HG03469 (cell line): ENCODE data around the gene PIK3C3.
"Not testable (repeated sequence)": the region's sequence is repeated elsewhere in the genome, so short reads cannot be mapped to it uniquely, and the experiment has no call there.

Experiments used
- ATAC-seq: cut with Tn5 transposase; IDR thresholded peaks from one replicate; pipeline ENCODE4 v1.9.1; 2021; ENCODE audit warnings: mild to moderate bottlenecking, moderate library complexity, moderate number of reproducible peaks; ENCODE audit not compliant: unreplicated experiment

PIK3C3 gene

GRCh38 chr18:42068030-42068429 is 113.0 kb downstream of the PIK3C3 start:
- no peak for ATAC-seq

- no peak for ATAC-seq
These were observed 114.0 kb downstream of the PIK3C3 start for GRCh38 chr18:42069036-42069435.

DNA sequence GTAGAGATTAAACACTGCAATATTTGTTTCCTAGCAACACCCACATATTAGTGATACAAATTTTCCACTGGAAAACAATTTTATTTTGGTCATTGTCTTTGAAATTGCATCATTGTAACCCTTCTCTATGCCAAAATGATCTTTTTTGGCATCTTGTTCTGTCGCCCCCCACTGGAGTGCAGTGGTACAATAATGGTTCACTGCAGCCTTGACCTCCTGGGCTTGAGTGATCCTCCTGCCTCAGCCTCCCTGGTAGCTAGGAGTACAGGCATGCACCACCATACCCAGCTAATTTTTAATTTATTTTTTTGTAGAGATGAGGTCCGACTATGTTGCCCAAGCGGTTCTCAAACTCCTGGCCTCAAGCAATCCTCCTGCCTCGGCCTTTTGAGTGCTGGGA is 117.4 kb downstream of the PIK3C3 start:
- no peak for ATAC-seq

DNA sequence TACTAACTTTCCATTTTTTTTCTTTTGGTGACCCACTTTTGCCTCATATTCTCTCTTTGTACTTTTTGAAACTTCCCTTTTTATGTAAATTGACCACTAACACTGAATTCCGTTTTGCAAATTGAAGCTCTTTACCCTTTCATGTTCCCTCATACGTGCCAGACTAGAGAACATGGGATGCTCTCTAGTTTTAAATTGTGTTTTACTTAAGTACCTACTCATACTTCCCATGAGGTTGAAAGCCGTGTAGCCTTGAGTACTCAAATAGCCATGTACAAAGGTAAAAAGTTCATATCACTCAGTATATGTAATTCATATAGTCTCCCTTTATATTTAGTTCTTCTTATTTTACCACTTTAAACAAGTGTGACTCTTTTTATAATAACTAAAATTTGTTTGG is 119.7 kb downstream of the PIK3C3 start:
- no peak for ATAC-seq

DNA sequence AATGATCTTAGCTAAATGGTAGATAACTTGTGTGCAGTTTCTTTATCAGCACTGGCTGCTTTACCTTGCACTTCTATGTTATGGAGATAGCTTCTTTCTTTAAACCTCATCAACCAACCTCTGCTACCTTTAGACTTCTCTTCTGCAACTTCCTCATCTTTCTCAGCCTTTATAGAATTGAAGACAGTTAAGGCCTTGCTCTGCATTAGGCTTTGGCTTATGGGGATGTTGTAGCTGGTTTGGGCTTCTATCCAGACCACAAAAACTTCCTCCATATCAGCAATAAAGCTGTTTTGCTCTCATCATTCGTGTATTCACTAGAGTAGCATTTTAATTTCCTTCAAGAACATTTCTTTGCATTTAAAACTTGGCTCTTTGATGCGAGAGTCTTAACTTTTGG is 123.7 kb downstream of the PIK3C3 start:
- ATAC-seq, result no peak

DNA sequence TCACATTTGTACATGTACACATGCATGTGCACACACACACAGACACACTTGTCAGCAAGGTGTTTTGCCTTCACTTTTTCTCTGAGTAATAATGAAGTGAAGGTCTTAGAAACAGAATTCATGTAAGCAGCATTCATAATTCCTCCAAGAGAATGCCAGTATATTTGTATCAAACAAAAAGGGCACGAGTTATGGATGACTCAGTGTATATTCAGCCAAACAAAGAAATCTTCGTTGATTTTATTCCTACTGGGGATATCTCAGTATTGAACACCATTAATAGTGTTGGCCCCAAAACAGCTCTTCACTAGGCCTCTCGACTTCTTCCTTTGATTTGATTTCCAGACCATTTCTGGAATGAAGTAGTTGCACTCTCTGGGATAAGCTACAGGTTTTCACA is 125.3 kb downstream of the PIK3C3 start:
- no peak for ATAC-seq

- no peak for ATAC-seq
These were observed 127.6 kb downstream of the PIK3C3 start for GRCh38 chr18:42082415-42083234.

DNA sequence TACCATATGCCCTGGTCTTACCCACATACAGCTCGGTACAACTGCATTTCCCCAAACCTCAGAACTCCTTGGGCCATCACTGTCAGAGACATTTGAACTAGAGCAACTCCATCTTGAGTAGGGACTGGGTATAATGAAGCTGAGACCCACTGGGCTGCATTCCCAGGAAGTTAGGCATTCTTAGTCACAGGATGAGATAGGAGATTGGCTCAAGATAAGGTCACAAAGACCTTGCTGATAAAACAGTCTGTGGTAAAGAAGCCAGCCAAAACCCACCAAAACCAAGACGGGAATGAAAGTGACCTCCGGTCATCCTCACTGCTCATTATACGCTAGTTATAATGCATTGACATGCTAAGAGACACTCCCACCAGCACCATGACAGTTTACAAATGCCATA is 131.3 kb downstream of the PIK3C3 start:
- no peak for ATAC-seq

DNA sequence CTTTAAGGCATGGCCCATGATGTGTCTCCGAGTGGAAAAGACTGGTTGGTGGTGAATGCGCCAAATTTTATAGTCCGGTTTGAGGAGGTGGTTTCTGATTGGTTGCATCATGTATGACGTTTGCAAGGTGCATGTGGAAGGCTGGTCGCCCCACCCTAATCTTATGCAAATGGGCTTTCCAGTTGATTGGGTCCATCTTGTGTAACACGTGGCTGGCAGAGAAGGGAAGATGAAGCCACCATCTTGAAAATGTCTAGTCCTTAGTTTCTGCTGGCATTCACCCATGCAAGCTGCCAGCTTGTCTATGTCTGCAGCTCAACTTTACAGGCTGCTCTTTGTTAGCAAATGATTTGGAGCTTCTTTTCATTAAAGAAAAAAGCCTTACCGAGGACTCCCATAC is 132.2 kb downstream of the PIK3C3 start:
- no peak for ATAC-seq

GRCh38 chr18:42087876-42088275 is 132.8 kb downstream of the PIK3C3 start:
- no peak for ATAC-seq

DNA sequence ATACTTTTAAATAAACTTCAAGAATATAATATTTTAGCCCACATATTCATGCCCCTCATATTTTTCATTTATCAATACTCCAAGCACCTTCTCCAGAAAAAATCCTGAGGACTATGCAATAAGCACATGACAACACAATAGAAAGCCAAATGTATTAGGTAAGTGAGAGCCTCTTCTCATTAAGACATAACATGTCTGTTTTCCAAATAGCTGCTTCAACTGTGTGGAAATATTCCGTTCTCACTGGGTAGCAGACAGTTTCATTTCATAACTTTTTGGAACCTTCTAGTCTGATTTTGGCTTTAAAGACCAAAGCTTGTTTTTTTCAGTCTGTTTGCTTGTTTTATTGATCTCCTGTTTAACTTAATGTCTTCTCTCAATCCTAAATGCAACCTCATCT is 137.8 kb downstream of the PIK3C3 start:
- ATAC-seq, result no peak

- ATAC-seq, result no peak
These were observed 139.8 kb downstream of the PIK3C3 start for GRCh38 chr18:42094875-42095274.

GRCh38 chr18:42095732-42096377 is 140.8 kb downstream of the PIK3C3 start:
- no peak for ATAC-seq

- ATAC-seq, result no peak
These were observed 145.2 kb downstream of the PIK3C3 start for GRCh38 chr18:42100248-42100647.

- no peak for ATAC-seq
These were observed 145.9 kb downstream of the PIK3C3 start for GRCh38 chr18:42100911-42101310.

- no peak for ATAC-seq
These were observed 150.4 kb downstream of the PIK3C3 start for GRCh38 chr18:42105394-42105793.

DNA sequence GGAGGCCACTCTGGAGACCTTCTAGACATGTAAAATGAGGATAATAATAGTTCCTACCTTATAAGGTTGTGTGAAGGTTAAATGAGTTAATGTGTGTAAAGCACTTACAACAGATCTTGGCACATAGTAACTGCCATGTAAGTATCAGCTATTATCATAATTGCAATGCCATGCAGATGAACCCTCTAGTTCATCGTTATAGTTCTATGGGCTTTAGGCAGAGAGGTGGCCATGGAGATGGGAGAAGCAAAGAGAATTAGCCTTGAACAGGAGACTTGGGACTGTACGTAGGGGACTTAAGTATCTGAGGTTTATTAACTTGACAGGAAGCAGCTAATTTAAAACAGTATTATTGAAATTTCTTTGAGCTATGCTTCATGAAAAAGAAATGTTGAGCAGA is 151.8 kb downstream of the PIK3C3 start:
- ATAC-seq, result no peak

- no peak for ATAC-seq
These were observed 152.3 kb downstream of the PIK3C3 start for GRCh38 chr18:42107287-42107686.

DNA sequence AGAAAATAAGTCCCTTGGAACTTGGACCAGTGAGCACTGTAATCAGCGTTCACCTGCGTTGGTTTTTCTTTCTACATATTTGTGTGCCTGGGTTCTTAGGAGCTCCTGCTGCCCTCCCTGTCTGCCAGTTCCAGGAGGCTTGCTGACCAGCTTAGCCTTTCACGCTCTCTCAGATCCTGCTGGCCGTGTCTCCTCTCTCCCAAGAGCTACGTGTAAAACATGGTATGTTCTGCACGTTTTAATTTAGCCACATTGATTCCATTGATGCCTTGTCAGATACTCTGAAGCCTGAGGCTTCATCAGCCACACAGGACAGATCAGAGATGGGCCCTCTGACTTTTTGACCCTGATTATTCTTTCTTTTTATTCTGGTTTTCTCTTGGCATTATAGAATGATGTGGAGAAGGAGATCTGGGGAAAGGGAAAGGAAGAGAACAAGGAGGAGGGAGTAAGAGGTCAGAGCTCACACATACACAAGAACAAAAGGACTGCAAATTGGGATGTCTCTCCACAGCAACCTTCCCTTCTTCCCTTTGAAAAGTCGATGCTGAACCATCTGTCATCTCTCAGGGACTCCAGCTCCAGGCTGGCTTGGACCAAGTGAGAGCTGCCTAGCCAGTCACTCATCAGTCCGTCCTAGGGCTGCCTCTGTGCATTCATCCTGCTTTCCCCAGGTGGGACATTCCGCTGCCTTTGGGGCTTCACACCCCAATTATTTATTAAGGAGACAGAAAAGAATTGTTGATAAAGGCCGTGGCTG is 152.8 kb downstream of the PIK3C3 start:
- ATAC-seq, result no peak

DNA sequence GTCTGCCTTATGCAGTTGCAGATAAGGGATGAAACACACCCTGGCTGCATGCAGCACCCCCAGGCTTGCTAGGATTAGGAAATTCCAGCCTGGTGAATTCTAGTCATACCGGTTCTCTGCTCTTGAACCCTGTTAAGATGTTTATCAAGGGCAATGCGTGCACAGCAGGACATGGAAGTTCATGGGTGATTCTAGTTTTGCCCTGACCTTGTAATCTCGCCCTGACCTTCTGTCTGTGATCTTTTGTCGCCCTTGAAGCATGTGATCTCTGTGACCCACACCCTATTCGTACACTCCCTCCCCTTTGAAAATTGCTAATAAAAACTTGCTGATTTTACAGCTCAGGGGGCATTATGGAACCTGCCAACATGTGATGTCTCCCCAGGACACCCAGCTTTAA is 157.1 kb downstream of the PIK3C3 start:
- not testable (repeated sequence) for ATAC-seq

- ATAC-seq, result no peak
These were observed 157.8 kb downstream of the PIK3C3 start for GRCh38 chr18:42112657-42113420.
